ENCODE results near the gene SMOC2. TPM values are rescaled to one million over a fixed set of nuclear protein-coding genes. Genes with fewer than 3 reads are reported as not detected.

The SMOC2 gene
- total RNA-seq, 1 donor from 2014 or later = not detected

- Histone ChIP-seq H3K27me3 (ENCODE audit: control insufficient read depth, insufficient read depth, low read length) (no peaks in the 10 kb centered on the region), H3K4me3 (ENCODE audit: low read depth, low read length) (no peak overlapping the region), H3K36me3 (ENCODE audit: control insufficient read depth, insufficient read depth, low read length) (no peaks in the 10 kb centered on the region)
- TF ChIP-seq, protein P1, sequence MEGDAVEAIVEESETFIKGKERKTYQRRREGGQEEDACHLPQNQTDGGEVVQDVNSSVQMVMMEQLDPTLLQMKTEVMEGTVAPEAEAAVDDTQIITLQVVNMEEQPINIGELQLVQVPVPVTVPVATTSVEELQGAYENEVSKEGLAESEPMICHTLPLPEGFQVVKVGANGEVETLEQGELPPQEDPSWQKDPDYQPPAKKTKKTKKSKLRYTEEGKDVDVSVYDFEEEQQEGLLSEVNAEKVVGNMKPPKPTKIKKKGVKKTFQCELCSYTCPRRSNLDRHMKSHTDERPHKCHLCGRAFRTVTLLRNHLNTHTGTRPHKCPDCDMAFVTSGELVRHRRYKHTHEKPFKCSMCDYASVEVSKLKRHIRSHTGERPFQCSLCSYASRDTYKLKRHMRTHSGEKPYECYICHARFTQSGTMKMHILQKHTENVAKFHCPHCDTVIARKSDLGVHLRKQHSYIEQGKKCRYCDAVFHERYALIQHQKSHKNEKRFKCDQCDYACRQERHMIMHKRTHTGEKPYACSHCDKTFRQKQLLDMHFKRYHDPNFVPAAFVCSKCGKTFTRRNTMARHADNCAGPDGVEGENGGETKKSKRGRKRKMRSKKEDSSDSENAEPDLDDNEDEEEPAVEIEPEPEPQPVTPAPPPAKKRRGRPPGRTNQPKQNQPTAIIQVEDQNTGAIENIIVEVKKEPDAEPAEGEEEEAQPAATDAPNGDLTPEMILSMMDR (IDR thresholded peaks at IDR 0.05; ENCODE audit: insufficient read depth, low read length, poor library complexity, severe bottlenecking) = no peak
- DNase-seq (ENCODE audit: low read depth) = no peak
Measured at GRCh38 chr6:168583821-168584220, 142.8 kb downstream of the SMOC2 start.

GRCh38 chr6:168584249-168584648 is 143.3 kb downstream of the SMOC2 start:
- DNase-seq (ENCODE audit: low read depth) = no peak
- TF ChIP-seq, protein P1 (IDR thresholded peaks at IDR 0.05; ENCODE audit: insufficient read depth, low read length, poor library complexity, severe bottlenecking) = no peak
- no peaks in the 10 kb centered on the region for H3K36me3 ChIP-seq (ENCODE audit: control insufficient read depth, insufficient read depth, low read length)
- no peak overlapping the region for H3K4me3 ChIP-seq (ENCODE audit: low read depth, low read length)
- H3K27me3 ChIP-seq (ENCODE audit: control insufficient read depth, insufficient read depth, low read length) = no peaks in the 10 kb centered on the region

- TF ChIP-seq, protein P1 (IDR thresholded peaks at IDR 0.05; ENCODE audit: insufficient read depth, low read length, poor library complexity, severe bottlenecking) = no peak
- Histone ChIP-seq H3K27me3 (ENCODE audit: control insufficient read depth, insufficient read depth, low read length) (no peaks in the 10 kb centered on the region), H3K4me3 (ENCODE audit: low read depth, low read length) (no peak overlapping the region), H3K36me3 (ENCODE audit: control insufficient read depth, insufficient read depth, low read length) (no peaks in the 10 kb centered on the region)
- no peak for DNase-seq (ENCODE audit: low read depth)
Measured at GRCh38 chr6:168584671-168585070, 143.7 kb downstream of the SMOC2 start.

DNA sequence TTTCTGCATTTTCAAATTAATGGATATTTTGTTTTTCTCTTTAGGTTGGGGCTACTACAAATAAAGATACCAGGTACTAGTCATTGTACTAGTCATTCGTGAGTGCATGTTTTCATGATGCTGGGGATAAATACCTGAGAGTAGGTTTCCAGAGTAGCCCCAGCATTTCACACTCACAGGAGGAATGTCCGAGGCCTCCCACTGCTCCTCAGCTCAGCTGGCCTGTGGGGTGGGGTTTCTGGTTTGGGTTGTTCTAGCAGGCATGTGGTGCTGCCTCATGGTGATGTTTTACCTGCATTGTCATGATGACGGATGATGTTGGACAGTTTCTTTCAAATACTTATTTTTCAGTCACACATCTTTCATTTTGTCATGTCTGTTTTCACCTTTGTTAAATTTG is 144.5 kb downstream of the SMOC2 start:
- TF ChIP-seq, protein P1 (IDR thresholded peaks at IDR 0.05; ENCODE audit: insufficient read depth, low read length, poor library complexity, severe bottlenecking) = no peak
- DNase-seq (ENCODE audit: low read depth) = no peak
- Histone ChIP-seq H3K4me3 (ENCODE audit: low read depth, low read length) (no peak overlapping the region), H3K36me3 (ENCODE audit: control insufficient read depth, insufficient read depth, low read length) (no peaks in the 10 kb centered on the region), H3K27me3 (ENCODE audit: control insufficient read depth, insufficient read depth, low read length) (no peaks in the 10 kb centered on the region)

DNA sequence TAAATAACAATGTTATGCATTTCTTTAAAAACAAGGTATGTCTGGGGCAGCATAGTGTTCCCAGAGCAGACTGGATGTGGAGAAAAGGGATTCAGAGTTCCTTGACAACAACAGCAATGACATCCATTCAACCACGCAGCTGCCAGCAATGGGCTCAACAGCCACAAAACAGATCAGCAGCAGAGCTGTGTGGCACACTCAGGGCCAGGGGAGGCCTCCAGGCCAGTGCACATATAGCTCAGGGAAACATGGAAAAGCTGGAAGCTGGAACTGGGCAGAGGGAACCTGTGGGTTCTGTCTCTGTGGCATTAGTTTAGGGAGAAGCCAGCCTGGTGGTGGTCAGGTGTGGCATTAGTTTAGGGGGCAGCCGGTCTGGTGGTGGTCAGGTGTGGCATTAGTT is 148.3 kb downstream of the SMOC2 start:
- H3K36me3 ChIP-seq (ENCODE audit: control insufficient read depth, insufficient read depth, low read length) = no peaks in the 10 kb centered on the region
- no peaks in the 10 kb centered on the region for H3K27me3 ChIP-seq (ENCODE audit: control insufficient read depth, insufficient read depth, low read length)
- H3K4me3 ChIP-seq (ENCODE audit: low read depth, low read length) = no peak overlapping the region
- no peak for DNase-seq (ENCODE audit: low read depth)
- TF ChIP-seq, protein P1 (IDR thresholded peaks at IDR 0.05; ENCODE audit: insufficient read depth, low read length, poor library complexity, severe bottlenecking) = no peak

- DNase-seq (ENCODE audit: low read depth) = no peak
- H3K36me3 ChIP-seq (ENCODE audit: control insufficient read depth, insufficient read depth, low read length) = no peaks in the 10 kb centered on the region
- H3K4me3 ChIP-seq (ENCODE audit: low read depth, low read length) = no peak overlapping the region
- H3K27me3 ChIP-seq (ENCODE audit: control insufficient read depth, insufficient read depth, low read length) = no peaks in the 10 kb centered on the region
- TF ChIP-seq, protein P1 (IDR thresholded peaks at IDR 0.05; ENCODE audit: insufficient read depth, low read length, poor library complexity, severe bottlenecking) = no peak
Measured at GRCh38 chr6:168590406-168590805, 149.4 kb downstream of the SMOC2 start.

Data from kidney epithelial cell (primary cell).